Peyer's patch (tissue), 4 donors: ENCODE data around the gene TTC1. TPM values are rescaled to one million over a fixed set of nuclear protein-coding genes. Genes with fewer than 3 reads are reported as not detected.

ENCODE experiments used
- DNase-seq, 3 donors: peaks; one replicate each; pipeline ENCODE4 v3.0.0-alpha.2; 2017 to 2019
- H3K27ac ChIP-seq, 4 donors: fragments of 200-600 bp; sonication (generic); one replicate each; pipeline ENCODE4 v1.5.1; 2016 to 2019
- H3K27me3 ChIP-seq, 2 donors: fragments of 200-600 bp; sonication (generic); one replicate each; pipeline ENCODE4 v1.5.1; 2019
- H3K36me3 ChIP-seq, 3 donors: fragments of 200-600 bp; sonication (generic); one replicate each; pipeline ENCODE4 v1.5.1; 2016 to 2019
- H3K4me1 ChIP-seq, 4 donors: fragments of 200-600 bp; sonication (generic); one replicate each; pipeline ENCODE4 v1.5.1; 2016 to 2019
- H3K4me3 ChIP-seq, 4 donors: fragments of 200-600 bp; sonication (generic); 1 replicate in 3 of 4; 2 replicates in 1 of 4; pipeline ENCODE4 v1.5.1; 2016 to 2019; ENCODE audit warnings: mild to moderate bottlenecking in 1 of 4
- H3K9me3 ChIP-seq, 4 donors: fragments of 200-600 bp; sonication (generic); one replicate each; pipeline ENCODE4 v1.5.1; 2016 to 2019; ENCODE audit warnings: mild to moderate bottlenecking in 1 of 4
- CTCF ChIP-seq, 6 experiments: fragments of 450-650 bp in 4 of 6; fragments of 200-600 bp in 2 of 6; sonication (generic) in 1 of 6; IDR thresholded peaks; one replicate each; pipeline ENCODE4 v1.5.1; 2017 to 2019; ENCODE audit warnings: antibody characterized with exemption in 6 of 6, mild to moderate bottlenecking in 3 of 6, moderate library complexity in 1 of 6
- POLR2A ChIP-seq, 2 donors: fragments of 450-650 bp; IDR thresholded peaks; one replicate each; pipeline ENCODE4 v1.5.1; 2017; ENCODE audit warnings: antibody characterized with exemption in 2 of 2, mild to moderate bottlenecking in 2 of 2, moderate library complexity in 2 of 2
- total RNA-seq, 4 donors: library from RNA; depleted of rRNA; stranded (reverse); fragments of >200 nt; gene quantifications; one replicate each; pipeline ENCODE4 v1.1.0, GENCODE V29; 2016

Gene TTC1
- total RNA-seq, 4 donors from 2014 or later: 11.6 to 85.0 (median 26.4) TPM

DNA sequence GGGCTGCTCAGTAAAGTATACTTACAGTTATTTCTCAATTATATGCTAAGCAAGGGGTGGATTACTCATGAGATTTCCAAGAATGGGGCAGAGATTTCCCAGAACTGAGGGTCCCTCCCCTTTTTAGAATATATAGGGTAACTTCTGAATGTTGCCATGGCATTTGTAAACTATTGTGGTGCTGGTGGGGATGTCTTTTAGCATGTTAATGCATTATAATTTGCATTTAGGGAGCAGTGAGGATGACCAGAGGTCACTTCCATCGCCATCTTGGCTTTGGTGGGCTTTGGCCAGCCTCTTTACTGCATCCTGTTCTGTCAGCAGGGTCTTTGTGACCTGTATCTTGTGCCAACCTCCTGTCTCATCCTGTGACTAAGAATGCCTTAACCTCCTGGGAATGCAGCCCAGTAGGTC lies 35.5 kb downstream of the TTC1 start:
- TF ChIP-seq CTCF (IDR thresholded peaks at IDR 0.05) (no peak), POLR2A (IDR thresholded peaks at IDR 0.05) (no peak)
- no peak for DNase-seq
- Histone ChIP-seq H3K9me3 (no peaks in the 10 kb centered on the region), H3K4me3 (no peak overlapping the region), H3K27ac (no peak overlapping the region), H3K36me3 (peaks cover 0 to 46% (median 0%) of the 10 kb centered on the region in 3 donors), H3K4me1 (no peaks in the 10 kb centered on the region), H3K27me3 (no peaks in the 10 kb centered on the region)

DNA sequence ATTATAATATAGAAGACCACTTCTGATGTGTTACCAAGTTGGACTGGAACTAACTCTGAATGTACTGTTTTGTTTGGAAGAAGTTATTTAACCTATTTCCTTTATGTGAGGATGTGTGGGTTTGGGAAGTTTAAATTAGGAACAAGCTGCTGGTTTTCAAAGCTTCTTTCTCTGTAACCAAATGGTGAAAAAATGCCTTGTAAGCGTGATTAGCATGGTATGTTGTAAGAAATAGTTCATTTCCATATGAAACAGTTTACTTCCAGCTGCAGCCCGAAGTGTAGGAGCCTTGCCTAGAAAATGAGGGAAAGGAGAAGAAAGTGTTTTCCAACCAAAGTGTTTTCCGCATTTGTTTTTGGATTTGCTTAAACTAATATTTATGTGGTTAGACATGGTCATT lies 36.0 kb downstream of the TTC1 start:
- Histone ChIP-seq H3K36me3 (peaks cover 0 to 49% (median 0%) of the 10 kb centered on the region in 3 donors), H3K4me1 (no peaks in the 10 kb centered on the region), H3K27me3 (no peaks in the 10 kb centered on the region), H3K4me3 (no peak overlapping the region), H3K9me3 (no peaks in the 10 kb centered on the region), H3K27ac (no peak overlapping the region)
- TF ChIP-seq POLR2A (IDR thresholded peaks at IDR 0.05) (no peak), CTCF (IDR thresholded peaks at IDR 0.05) (no peak)
- DNase-seq: no peak

DNA sequence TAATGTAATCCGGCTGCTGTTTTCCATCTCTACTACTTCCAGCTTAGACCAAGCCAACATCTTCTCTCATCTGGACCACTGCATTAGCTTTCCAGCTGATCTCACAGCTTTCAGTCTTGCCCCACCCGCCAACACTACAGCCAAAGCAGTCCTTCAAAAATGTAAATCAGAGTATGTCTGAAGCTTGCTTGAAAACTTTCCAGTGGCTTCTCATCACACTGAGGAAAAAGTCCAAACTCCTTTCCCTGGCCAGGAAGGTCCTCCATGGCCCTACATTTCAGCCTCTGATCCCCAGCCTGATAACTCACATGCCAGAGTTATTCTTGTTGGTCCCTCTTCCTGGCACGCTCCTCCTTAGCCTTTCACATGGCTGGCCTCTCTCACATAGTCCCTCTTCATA lies 38.5 kb downstream of the TTC1 start:
- Histone ChIP-seq H3K27ac (no peak overlapping the region), H3K36me3 (peaks cover 0 to 51% (median 0%) of the 10 kb centered on the region in 3 donors), H3K4me1 (no peaks in the 10 kb centered on the region), H3K4me3 (no peak overlapping the region), H3K9me3 (no peaks in the 10 kb centered on the region), H3K27me3 (no peaks in the 10 kb centered on the region)
- DNase-seq: no peak
- no peak for TF ChIP-seq CTCF (IDR thresholded peaks at IDR 0.05)
- no peak for TF ChIP-seq POLR2A (IDR thresholded peaks at IDR 0.05)

DNA sequence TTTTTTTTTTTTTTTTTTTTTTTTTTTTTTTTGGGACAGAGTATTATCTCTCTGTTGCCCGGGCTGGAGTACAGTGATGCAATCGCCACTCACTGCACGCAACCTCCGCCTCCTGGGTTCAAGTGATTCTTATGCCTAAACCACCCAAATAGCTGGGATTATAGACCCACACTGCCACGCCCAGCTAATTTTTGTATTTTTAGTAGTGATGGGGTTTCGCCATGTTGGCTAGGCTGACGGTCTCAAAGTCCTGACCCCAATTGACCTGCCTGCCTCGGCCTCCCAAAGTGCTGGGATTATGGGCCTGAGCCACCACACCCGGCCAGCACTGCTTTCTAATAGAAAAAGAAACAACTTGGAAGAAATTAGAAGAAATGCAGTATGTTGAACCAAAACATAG lies 39.2 kb downstream of the TTC1 start:
- Histone ChIP-seq H3K27me3 (no peaks in the 10 kb centered on the region), H3K36me3 (peaks cover 0 to 56% (median 0%) of the 10 kb centered on the region in 3 donors)
- TF ChIP-seq POLR2A (IDR thresholded peaks at IDR 0.05): no peak
- no peak for TF ChIP-seq CTCF (IDR thresholded peaks at IDR 0.05)

GRCh38 chr5:160049099-160049498 lies 40.2 kb downstream of the TTC1 start:
- H3K4me1 ChIP-seq: no peaks in the 10 kb centered on the region
- H3K27me3 ChIP-seq: no peaks in the 10 kb centered on the region
- H3K4me3 ChIP-seq: no peak overlapping the region
- H3K36me3 ChIP-seq: peaks cover 0 to 64% (median 0%) of the 10 kb centered on the region in 3 donors
- no peak for DNase-seq
- H3K27ac ChIP-seq: no peak overlapping the region
- TF ChIP-seq POLR2A (IDR thresholded peaks at IDR 0.05): no peak
- TF ChIP-seq CTCF (IDR thresholded peaks at IDR 0.05): no peak
- H3K9me3 ChIP-seq: no peaks in the 10 kb centered on the region

More for the DNA sequence above, 39.2 kb downstream of the TTC1 start:
- Histone ChIP-seq H3K27ac (no peak overlapping the region), H3K4me1 (no peaks in the 10 kb centered on the region), H3K9me3 (no peaks in the 10 kb centered on the region), H3K4me3 (no peak overlapping the region)
- DNase-seq: no peak

GRCh38 chr5:160054047-160054446 lies 45.1 kb downstream of the TTC1 start:
- DNase-seq: no peak
- Histone ChIP-seq H3K4me1 (no peaks in the 10 kb centered on the region), H3K4me3 (no peak overlapping the region), H3K27ac (no peak overlapping the region), H3K27me3 (no peaks in the 10 kb centered on the region), H3K9me3 (no peaks in the 10 kb centered on the region), H3K36me3 (peaks cover 0 to 78% (median 0%) of the 10 kb centered on the region in 3 donors)
- TF ChIP-seq CTCF (IDR thresholded peaks at IDR 0.05) (no peak), POLR2A (IDR thresholded peaks at IDR 0.05) (no peak)
